Breast epithelium (tissue), 3 donors: ENCODE results near the gene CDCA8.

Experiments used
- CTCF ChIP-seq, 3 donors: fragments of 450-650 bp; IDR thresholded peaks; one replicate each; pipeline ENCODE4 v1.5.1; 2016 to 2017; ENCODE audit warnings: antibody characterized with exemption in 3 of 3, mild to moderate bottlenecking in 3 of 3, moderate library complexity in 3 of 3
- POLR2A ChIP-seq: fragments of 450-650 bp; IDR thresholded peaks from one replicate; pipeline ENCODE4 v1.6.1; 2016; ENCODE audit warnings: antibody characterized with exemption, mild to moderate bottlenecking, moderate library complexity
- POLR2AphosphoS5 ChIP-seq, 3 donors: sonication (generic); formaldehyde crosslinking; IDR thresholded peaks; one replicate each; pipeline ENCODE4 v1.6.1; 2017; ENCODE audit warnings: antibody characterized with exemption in 3 of 3

DNA sequence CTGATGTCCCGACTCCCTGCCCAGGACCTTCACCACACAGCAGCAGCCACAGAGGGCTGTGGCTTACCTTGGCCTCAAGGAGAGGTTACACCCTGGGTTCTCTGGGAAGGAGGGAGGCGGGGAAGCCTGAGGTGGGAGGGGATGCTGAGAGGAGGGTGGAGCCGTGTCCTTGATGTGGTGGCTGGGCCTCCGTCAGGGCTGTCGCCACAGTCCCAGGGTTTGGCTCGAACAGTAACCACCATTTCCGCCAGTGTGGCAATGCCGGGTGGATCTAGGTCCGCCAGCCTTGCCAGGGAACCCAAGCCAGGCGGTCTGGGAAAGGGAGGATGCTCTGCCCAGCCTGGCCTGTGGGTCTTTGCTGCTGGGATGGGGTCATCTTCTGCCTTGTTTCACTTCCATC, 18.4 kb upstream of the CDCA8 start:
- TF ChIP-seq CTCF (IDR thresholded peaks at IDR 0.05), result no peak
- no peak for TF ChIP-seq POLR2A
- TF ChIP-seq POLR2AphosphoS5 (IDR thresholded peaks at IDR 0.05), result no peak
